Stimulated activated CD8-positive, alpha-beta memory T cell treated with anti-CD3 and anti-CD28 coated beads, Interleukin-15, amount 100 ng/mL, for 1 hour (primary cell): Measurements from ENCODE around the gene NUDT14.

Experiments
- DNase-seq: peaks from one replicate; pipeline ENCODE4 v3.0.0-alpha.2; 2020; ENCODE audit warnings: low read depth

Gene NUDT14

GRCh38 chr14:105132921-105133654 is 48.0 kb downstream of the NUDT14 start:
- no peak for DNase-seq

- no peak for DNase-seq
Measured at GRCh38 chr14:105131241-105131640, 49.9 kb downstream of the NUDT14 start.

- no peak for DNase-seq
Measured at GRCh38 chr14:105128059-105128458, 53.1 kb downstream of the NUDT14 start.

- no peak for DNase-seq
Measured at GRCh38 chr14:105126981-105127329, 54.2 kb downstream of the NUDT14 start.

- no peak for DNase-seq
Measured at GRCh38 chr14:105126126-105126980, 54.8 kb downstream of the NUDT14 start.

- DNase-seq, result no peak
Measured at GRCh38 chr14:105124823-105125222, 56.3 kb downstream of the NUDT14 start.

- DNase-seq, result no peak
Measured at GRCh38 chr14:105123981-105124765, 56.9 kb downstream of the NUDT14 start.

GRCh38 chr14:105123064-105123665 is 57.9 kb downstream of the NUDT14 start:
- DNase-seq, result no peak
